HG03342 (cell line): Measurements from ENCODE around the gene CACNA1G.

Source experiments
- ATAC-seq: cut with Tn5 transposase; IDR thresholded peaks from one replicate; pipeline ENCODE4 v1.9.1; 2021; ENCODE audit warnings: mild to moderate bottlenecking, moderate library complexity; ENCODE audit not compliant: unreplicated experiment

CACNA1G gene

DNA sequence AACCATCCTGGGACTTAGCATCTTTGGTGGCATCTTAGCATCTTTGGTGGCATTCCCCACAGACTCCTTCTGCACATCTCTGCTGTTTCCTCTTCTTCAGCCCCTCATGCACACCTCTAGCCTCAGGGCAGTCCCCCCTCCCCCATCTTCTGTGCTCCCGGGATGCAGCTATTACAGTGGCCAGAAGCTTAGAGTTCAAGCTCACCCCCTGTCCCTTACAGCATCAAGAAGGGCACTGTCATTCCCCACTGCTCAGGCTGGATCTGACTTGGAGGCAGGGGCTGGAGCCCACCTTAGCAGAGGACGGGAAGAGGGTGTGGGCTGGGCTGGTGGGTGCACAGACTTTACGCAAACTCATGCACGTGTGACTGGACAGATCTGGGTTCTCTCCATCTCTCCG lies 27.3 kb upstream of the CACNA1G start:
- ATAC-seq: no peak

DNA sequence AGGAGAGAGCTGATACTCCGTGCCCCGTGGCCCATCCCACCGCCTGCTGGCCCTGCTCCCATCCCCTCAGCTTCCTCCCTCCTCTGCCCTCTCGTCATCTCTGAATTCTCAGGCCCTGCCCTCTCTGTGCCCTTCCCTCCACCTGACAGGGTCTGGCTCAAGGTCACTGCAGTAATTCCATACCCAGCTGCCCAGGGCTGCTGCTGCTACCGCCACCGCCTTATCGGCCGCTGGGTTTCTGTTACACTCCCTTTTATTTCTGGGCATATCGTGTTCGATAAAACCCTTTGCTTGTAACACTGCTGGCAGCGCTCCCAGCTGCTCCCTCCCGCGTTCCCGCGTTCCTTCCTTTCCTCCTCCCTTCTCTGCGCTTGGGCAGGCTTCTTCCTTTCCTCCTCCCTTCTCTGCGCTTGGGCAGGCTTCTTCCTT lies 26.8 kb upstream of the CACNA1G start:
- ATAC-seq: no peak

DNA sequence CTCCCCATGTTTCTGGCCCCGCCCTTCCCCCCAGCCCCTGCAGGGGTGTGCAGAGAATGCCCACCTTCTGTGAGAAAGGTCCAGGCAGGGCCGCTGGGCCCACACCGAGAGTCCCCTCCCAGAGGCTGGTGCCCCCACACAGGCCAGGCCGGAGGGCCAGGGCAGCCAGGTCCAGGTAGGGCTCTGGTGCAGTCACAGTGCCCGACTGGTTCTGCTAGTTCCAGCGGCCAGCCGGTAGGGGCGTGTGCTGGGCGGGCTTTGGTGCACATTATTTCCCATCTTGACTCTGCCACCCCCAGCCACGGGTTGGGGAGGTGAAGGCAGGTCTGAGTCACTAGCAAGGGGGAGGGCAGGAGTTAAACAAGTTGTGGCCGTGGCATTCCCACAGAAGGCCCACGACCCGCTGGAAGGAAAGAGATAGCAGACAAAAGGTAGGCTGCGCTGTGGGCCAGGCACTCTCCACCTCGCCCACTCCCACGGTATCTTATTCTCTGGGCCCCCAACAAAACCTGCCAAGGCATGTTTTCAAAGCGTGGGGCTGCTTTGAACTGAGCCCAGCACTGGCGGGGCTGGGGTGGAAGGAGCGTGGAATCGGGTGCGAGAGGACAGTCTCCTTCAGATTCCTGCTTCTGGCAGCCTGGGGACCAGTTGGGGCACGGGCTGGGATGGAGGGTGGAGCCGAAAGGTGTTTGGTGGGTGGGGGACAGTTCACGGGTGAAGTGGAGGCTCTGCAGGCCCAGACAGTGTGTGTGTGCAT lies 26.1 kb upstream of the CACNA1G start:
- ATAC-seq: no peak

DNA sequence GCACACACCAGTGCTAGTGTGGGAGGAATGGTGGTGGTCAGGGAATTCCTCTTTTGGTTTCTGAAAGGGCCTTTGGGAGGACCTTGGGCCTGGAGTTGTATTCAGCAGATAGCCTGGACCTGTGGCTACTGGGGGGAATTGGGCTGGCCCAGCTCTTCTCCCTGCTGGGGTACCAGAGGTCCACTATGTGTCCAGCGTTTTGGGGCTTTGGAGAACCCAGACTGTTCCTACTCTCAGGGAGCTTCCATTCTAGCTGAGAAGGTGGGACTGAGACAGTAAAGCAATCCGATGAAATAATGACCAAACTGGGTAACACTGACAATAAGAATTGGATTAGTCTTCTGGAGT lies 25.6 kb upstream of the CACNA1G start:
- ATAC-seq: no peak

DNA sequence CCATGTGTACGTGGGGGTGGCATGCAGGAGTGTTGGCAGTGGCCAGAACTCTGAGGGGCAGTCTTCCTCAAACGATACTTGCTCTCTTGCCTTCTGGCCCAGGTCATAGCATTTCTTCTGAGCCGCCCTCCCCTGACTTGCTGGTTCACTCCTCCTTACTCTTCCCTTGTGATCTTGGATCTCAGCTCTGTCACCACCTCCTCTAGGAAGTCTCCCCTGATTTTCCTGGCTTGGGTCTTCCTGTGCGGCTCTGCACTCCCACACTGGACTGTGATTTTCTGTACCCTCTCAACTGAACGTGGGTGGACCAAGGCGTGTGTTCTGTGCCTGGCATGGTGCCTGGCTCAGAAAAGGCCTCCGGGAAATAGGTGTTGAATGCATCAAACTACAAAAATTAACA lies 25.1 kb upstream of the CACNA1G start:
- ATAC-seq: no peak

DNA sequence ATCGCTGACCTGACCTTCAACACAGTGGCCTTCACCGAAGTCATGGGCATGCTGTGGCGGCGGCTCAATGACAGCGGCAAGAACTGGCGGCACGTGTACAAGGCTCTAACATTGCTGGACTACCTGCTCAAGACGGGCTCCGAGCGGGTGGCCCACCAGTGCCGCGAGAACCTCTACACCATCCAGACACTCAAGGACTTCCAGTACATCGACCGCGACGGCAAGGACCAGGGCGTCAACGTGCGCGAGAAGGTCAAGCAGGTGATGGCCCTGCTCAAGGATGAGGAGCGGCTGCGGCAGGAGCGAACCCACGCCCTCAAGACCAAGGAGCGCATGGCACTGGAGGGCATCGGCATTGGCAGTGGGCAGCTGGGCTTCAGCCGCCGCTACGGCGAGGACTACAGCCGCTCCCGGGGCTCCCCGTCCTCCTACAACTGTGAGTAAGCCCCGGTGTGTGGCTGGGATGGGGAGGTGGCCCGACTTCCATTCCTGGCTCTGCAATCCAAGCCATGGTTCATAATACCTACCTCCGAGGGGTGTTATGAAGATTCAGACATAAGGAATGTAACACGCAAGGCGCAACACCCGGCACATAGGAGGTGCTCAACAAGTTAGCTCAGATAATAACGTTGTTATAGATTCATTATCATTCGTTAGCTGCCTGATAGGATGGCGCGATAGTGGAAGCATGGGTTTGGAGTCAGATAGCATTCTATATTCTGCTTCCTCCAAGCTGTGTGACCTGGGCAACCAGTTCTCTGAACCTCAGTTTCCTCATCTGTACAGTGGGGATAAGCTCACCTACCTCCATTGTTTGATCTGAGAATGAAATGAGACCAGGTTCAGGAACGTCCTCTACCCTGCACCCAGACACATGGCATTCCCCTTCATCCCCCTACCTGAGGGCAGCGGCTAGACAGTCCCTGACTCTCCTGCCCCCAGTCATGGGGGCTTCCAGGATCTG lies 23.6 kb upstream of the CACNA1G start:
- ATAC-seq: no peak

DNA sequence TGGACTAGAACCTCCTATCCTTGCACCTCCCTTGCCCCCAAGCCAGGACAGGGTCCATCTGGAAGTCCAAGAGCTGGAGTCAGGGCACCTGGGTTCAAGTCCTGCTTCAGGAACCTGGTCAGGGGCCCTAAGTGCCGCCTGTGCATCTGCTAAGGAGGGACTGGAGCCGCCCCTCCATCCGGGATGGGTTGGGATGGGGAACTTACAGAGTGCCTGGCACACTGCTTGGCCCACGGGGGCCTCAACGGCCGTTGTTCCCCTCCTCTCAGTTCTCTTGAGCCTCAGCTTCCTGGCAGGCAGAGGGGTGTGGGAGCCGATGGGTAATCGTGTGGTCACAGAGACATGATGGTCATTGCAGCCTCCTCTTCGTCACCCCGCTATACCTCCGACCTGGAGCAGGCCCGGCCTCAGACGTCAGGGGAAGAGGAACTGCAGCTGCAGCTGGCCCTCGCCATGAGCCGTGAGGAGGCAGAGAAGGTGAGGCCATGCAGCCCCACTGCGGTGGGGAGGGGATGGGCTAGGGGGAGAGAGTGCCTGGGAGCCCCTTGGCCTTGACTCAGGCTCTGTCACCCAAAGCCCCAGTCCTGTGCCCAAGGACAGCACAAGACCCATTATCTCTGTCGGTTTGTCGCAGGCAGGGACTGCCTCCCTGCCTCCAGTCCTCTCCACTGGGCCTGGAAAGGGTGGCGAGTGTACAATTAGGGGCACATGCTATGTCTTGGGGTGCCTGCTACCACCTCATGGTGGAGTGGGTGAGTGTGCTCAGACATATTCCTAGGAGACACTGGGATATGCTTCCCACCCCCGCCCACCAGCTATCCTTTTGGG lies 22.6 kb upstream of the CACNA1G start:
- ATAC-seq: no peak

DNA sequence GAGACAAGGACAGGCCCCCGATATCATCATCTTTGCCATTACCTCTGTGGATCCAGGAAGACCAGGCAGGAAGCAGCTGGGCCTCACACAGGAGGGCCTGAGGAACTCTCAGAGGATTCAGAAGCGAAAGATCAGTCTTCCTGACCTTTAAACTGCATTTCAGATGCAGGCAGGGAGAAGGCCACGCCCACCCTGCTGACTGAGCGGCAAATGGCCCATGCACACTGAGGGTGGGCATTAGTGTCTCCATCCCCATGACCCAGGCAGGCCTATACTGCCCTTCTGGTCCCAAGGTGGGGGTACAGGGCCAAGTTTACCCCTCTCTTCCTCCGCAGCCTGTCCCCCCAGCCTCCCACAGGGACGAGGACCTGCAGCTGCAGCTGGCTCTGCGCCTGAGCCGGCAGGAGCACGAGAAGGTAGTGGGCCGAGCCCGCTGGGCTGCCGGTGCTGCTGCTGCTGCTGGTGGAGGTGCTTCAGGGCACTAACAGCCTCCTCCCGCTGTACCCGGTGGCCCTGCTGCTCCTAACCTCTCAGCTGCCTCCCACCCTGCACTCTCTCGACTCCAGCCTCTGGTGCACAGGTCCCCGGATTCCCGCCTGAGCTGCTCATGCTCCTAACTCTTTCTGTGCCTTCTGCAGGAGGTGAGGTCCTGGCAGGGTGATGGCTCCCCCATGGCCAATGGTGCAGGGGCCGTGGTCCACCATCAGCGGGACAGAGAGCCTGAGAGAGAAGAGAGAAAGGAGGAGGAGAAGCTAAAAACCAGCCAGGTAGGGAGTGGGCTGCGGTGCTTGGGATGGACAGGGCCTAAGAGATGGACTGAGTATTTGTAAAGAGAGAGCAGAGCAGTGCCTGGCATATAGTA lies 21.7 kb upstream of the CACNA1G start:
- ATAC-seq: no peak

DNA sequence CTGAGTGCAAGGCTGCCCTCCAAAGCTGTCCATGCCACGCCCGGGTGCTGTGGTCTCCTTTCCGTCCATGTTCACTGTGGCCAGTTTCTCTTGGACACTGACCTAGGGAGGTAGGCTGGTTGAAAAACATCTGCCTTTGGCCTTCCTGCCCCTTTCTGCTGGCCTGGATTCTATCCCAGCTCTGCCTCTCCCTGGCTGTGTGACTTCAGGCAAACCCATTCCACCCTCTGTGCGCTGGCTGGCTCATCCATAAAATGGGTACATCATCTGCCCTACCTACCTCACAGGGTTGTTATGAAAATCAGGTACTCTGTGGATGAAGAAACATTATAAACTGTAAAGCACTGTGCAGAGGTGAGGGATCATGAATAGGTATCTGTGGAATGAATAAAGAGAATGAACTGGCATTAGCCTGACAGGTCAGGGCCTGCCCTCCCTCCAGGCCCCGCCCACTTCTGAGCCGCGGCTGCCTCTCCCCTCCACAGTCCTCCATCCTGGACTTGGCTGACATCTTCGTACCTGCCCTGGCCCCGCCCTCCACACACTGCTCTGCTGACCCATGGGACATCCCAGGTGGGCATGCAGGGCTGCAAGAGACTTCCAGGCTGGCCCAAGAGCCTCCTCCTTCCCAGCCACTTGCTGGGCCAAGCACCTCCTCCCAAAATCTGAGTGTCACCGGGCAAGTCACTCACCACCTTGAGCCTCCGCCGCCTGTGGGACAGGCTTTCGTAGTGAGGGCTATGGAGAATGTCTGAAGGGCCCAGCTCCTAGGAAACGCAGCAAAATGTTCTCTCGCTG lies 20.6 kb upstream of the CACNA1G start:
- no peak for ATAC-seq

DNA sequence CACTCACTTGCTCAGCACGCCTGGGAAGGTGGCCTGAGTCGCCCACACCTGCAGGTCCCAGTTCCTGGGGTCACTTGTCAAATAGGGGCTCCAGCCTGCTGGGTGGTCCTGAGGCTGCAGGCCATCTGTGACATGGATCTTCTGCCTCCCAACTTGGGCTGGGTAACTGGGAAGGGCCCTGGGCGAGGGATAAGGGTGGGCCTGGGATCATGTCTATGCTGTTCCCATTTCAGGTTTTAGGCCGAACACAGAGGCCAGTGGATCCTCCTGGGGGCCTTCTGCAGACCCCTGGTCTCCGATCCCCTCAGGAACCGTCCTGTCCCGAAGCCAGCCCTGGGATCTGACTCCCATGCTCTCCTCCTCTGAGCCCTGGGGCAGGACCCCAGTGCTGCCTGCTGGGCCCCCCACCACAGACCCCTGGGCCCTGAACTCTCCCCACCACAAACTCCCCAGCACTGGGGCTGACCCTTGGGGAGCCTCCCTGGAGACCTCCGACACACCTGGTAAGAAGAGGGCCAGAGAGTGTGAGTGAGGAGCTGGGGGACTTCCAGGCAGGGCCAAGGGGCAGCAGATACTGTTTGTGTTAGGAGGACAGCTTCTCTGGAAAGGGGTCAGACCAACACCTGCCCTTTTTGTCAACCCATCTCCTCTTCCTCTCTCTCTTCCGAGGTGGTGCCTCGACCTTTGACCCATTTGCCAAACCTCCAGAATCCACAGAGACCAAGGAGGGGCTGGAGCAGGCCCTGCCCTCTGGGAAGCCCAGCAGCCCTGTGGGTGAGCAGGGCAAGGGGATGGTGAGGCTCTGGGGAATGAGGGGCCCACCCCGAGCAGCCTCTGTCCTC lies 19.7 kb upstream of the CACNA1G start:
- no peak for ATAC-seq

DNA sequence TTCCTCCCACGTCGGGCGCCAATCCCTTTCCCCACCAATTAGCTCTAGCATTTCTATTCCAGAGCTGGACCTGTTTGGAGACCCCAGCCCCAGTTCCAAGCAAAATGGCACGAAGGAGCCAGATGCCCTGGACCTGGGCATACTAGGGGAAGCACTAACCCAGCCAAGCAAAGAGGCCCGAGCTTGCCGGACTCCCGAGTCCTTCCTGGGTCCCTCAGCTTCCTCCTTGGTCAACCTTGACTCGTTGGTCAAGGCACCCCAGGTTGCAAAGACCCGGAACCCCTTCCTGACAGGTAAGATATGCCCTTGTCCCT lies 19.2 kb upstream of the CACNA1G start:
- ATAC-seq: no peak

DNA sequence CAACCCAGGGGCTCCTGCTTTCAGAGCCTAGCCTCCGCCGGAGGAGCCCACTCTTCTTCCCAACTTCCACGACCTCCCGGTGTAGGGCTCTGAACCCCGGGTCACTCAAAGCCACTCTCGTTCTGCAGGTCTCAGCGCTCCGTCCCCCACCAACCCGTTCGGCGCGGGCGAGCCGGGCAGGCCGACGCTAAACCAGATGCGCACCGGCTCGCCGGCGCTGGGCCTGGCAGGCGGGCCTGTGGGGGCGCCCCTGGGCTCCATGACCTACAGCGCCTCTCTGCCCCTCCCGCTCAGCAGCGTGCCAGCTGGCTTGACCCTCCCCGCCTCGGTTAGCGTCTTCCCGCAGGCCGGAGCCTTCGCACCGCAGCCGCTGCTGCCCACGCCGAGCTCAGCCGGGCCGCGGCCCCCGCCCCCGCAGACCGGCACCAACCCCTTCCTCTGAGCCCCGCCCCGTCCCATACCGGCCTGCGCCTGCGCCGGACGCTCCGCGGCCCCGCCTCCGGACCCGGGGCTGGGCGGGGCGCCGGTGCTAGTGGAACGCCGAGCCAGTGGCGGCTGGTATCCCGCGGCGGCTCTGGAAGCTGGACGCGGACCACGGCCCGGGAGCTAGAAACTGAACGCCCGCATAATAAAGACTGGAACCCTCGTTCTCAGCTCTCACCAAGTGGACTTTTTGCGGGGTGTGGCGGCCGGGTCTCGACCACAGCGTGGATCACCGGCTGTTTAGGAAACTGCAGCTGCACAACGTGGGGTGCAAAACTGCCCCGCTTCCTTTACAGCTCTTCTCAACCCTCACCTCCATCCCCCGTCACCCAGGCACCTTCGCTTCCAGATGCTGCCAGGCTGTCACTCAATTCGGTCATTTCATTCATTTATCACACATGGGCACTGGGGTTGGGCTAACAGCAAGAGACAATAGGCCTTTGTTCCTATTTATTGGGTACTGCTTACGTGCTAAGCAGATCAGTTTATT lies 18.5 kb upstream of the CACNA1G start:
- peak; percentile 79 for ATAC-seq

DNA sequence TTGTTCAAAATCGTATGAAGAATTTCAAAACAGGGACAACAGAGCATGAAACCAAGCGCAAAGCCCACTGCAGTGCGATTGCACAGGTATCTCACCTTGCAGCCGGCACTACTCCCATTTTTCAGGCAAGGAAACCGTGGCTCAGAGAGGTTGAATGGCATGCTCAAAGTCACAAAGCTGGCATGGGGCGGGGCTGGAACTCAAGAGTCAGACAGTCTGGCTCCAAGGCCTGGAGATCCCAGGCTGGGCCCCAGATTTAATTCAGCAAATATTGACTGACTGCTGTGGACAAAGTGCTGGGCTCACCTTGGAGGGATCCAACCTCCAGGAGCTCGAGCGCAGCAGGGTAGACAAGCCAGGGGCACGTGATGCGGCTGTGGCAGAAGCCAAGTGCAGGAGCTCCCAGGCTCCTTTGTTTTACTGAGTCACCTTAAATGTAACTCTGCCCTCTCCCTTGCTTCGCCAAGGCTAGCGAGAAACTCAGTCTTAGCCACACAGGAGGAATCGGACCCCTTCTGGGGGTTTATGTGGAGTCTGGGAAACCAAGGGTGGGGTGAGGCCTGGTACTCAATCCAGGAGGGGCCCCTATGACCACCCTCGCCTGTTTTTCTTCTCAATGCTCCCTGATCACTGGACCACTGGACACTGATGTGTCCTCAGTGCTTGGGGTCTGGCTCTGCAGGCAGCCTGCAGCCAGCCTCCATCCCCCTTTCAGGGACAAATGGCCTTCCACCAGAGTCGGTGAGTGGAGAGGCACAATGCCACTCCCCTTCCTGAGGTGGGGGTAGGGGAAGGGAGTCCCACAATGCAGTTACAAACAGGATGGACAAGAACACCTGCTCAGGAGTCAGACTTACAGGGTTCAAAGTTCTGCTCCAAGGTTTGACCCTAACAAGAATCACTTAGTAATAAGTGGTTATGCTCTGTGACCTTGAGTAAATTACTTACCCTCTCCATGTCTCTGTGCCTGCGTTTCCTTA lies 17.4 kb upstream of the CACNA1G start:
- no peak for ATAC-seq

DNA sequence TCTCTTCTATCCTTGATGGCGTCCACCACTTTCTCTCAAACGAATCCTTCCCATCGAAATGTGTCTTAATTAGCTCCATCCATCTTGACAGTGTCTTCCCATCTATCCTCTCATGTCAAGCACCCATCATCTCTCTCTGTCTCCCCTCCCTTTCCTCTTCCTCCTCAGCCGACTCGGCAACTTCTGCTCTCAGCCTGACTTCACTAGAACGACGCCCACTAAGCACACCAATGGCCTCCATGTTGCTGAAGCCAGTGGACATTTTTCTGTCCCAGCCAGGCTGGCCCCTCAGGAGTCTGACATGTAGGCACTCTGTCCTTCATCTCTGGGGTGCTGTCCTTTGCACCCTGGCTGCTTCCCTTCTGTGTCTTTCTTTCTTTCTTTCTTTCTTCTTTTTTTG lies 16.0 kb upstream of the CACNA1G start:
- no peak for ATAC-seq

DNA sequence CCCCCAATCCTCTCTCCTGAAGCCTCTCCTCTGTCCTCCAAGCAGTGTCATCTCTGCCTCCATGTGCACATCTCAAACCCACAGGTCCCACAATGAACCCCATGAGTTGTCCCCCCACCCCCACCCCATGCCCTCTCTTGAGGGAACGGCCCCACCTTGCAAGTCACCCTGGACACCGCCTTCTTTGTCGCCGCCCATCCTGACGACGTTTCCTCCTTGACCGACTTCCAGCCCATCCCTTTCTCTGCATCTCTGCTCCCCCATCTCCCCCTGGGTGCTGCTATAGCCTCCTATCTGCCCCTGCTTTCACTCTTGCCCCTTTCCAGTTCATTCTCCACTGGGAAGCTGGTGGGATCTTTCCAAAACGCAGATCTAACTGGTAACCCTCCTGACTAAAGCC lies 15.2 kb upstream of the CACNA1G start:
- ATAC-seq: no peak

DNA sequence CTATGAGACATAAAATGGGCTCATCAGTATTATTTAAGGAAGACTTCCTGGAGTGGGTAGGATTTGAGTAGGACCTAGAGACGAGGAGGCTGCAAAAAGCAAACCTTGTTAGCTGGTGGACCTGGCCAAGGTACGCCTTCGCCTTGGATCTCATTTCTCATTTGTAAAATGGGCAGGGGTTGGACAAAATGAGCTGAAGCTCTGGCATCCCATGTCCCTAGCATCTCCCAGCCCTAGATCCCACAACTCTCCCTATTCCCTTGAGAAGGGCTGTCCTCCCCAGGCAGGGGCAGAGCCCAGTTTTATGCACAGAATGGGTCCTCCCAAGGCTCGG lies 13.8 kb upstream of the CACNA1G start:
- no peak for ATAC-seq
